ENCODE data around the gene PLEKHB2. TPM values are rescaled to one million over a fixed set of nuclear protein-coding genes. Genes with fewer than 3 reads are reported as not detected.
"Not testable (repeated sequence)": the region's sequence is repeated elsewhere in the genome, so short reads cannot be mapped to it uniquely, and the experiment has no call there.

PLEKHB2 gene
- total RNA-seq, 1 experiment from 2014 or later, result 55.9 TPM

- Histone ChIP-seq H2BK15ac (ENCODE audit: low read depth, low read length) (no peak overlapping the region), H3K4me2 (ENCODE audit: insufficient read depth, insufficient read length, low read length) (no peak overlapping the region), H3K18ac (ENCODE audit: insufficient read length, low read depth, low read length) (no peak overlapping the region), H2BK12ac (ENCODE audit: insufficient read length, low read depth, low read length) (no peak overlapping the region), H2AFZ (ENCODE audit: low read length) (no peak overlapping the region), H3K14ac (ENCODE audit: insufficient read depth, low read length) (no peak overlapping the region), H3K23ac (ENCODE audit: insufficient read length, low read depth, low read length) (no peak overlapping the region), H4K5ac (ENCODE audit: insufficient read length, low read depth, low read length) (no peak overlapping the region), H3K27me3 (ENCODE audit: insufficient read depth, low read length) (no peaks in the 10 kb centered on the region), H2AK5ac (ENCODE audit: insufficient read length, low read length) (no peak overlapping the region), H3K4ac (ENCODE audit: low read depth, low read length) (no peak overlapping the region), H4K8ac (replicated peaks; ENCODE audit: insufficient read length, low read depth, low read length) (no peak overlapping the region), H3K56ac (ENCODE audit: insufficient read length, low read depth, low read length) (no peak overlapping the region), H3K79me1 (ENCODE audit: insufficient read depth, low read depth, low read length, poor library complexity, severe bottlenecking) (no peaks in the 10 kb centered on the region), H4K20me1 (ENCODE audit: control insufficient read depth, insufficient read depth, insufficient read length) (no peaks in the 10 kb centered on the region), H3T11ph (ENCODE audit: low read length) (no peak overlapping the region), H4K91ac (ENCODE audit: insufficient read length, low read depth, low read length) (no peak overlapping the region), H3K23me2 (ENCODE audit: insufficient read length, low read depth, low read length, poor library complexity, severe bottlenecking) (no peaks in the 10 kb centered on the region), H3K9me3 (ENCODE audit: control insufficient read depth, low read depth, low read length) (no peaks in the 10 kb centered on the region), H2BK120ac (ENCODE audit: low read depth, low read length, poor library complexity, severe bottlenecking) (no peak overlapping the region), H3K9ac (ENCODE audit: extremely low read depth, insufficient read length, low read length) (no peak overlapping the region), H3K79me2 (ENCODE audit: insufficient read depth, low read length) (no peaks in the 10 kb centered on the region), H3K4me1 (ENCODE audit: insufficient read depth, low read length) (no peaks in the 10 kb centered on the region), H2BK20ac (ENCODE audit: low read depth, low read length, poor library complexity, severe bottlenecking) (no peak overlapping the region), H3K27ac (ENCODE audit: insufficient read length, low read depth, low read length) (no peak overlapping the region), H2BK5ac (ENCODE audit: insufficient read length, low read length) (no peak overlapping the region)
- Mint-ChIP-seq H3K36me3 (ENCODE audit: insufficient read depth in 1 of 3, low read depth in 3 of 3) (no peaks in the 10 kb centered on the region; a peak in 1 of 7 replicates), H3K27me3 (ENCODE audit: low read depth) (no peaks in the 10 kb centered on the region), H3K4me1 (no peaks in the 10 kb centered on the region), H3K9me3 (no peaks in the 10 kb centered on the region), H3K27ac (no peak overlapping the region), H3K4me3 (no peak overlapping the region)
- no peak for TF ChIP-seq CTCF (conservative IDR thresholded peaks at IDR 0.05)
- DNase-seq, result no peak
- WGBS (ENCODE audit: extremely low coverage, insufficient read length, low lambda C conversion rate), result no CpG with 5 or more reads among the region's 5 CpGs
Observed at GRCh38 chr2:131168538-131168937, 63.4 kb downstream of the PLEKHB2 start.

GRCh38 chr2:131178050-131178449, 72.9 kb downstream of the PLEKHB2 start:
- not testable (repeated sequence) for H3T11ph ChIP-seq (ENCODE audit: low read length); H2BK5ac ChIP-seq (ENCODE audit: insufficient read length, low read length)

More at GRCh38 chr2:131178050-131178449, 72.9 kb downstream of the PLEKHB2 start:
- H3K4me3 Mint-ChIP-seq; H4K20me1 ChIP-seq (ENCODE audit: control insufficient read depth, insufficient read depth, insufficient read length); H3K36me3 Mint-ChIP-seq (ENCODE audit: insufficient read depth in 1 of 3, low read depth in 3 of 3); H2BK120ac ChIP-seq (ENCODE audit: low read depth, low read length, poor library complexity, severe bottlenecking); H2BK20ac ChIP-seq (ENCODE audit: low read depth, low read length, poor library complexity, severe bottlenecking); DNase-seq; H3K23me2 ChIP-seq (ENCODE audit: insufficient read length, low read depth, low read length, poor library complexity, severe bottlenecking); H2BK12ac ChIP-seq (ENCODE audit: insufficient read length, low read depth, low read length); H2BK15ac ChIP-seq (ENCODE audit: low read depth, low read length); H3K4me1 Mint-ChIP-seq; H3K27ac Mint-ChIP-seq; H4K8ac ChIP-seq (replicated peaks; ENCODE audit: insufficient read length, low read depth, low read length); H3K9ac ChIP-seq (ENCODE audit: extremely low read depth, insufficient read length, low read length); H3K4ac ChIP-seq (ENCODE audit: low read depth, low read length); H3K27me3 ChIP-seq (ENCODE audit: insufficient read depth, low read length); H3K4me1 ChIP-seq (ENCODE audit: insufficient read depth, low read length); H3K79me2 ChIP-seq (ENCODE audit: insufficient read depth, low read length); H2AFZ ChIP-seq (ENCODE audit: low read length); H3K4me2 ChIP-seq (ENCODE audit: insufficient read depth, insufficient read length, low read length); H3K9me3 ChIP-seq (ENCODE audit: control insufficient read depth, low read depth, low read length); H3K23ac ChIP-seq (ENCODE audit: insufficient read length, low read depth, low read length); H2AK5ac ChIP-seq (ENCODE audit: insufficient read length, low read length); H3K27ac ChIP-seq (ENCODE audit: insufficient read length, low read depth, low read length); H3K14ac ChIP-seq (ENCODE audit: insufficient read depth, low read length); H4K91ac ChIP-seq (ENCODE audit: insufficient read length, low read depth, low read length); H3K18ac ChIP-seq (ENCODE audit: insufficient read length, low read depth, low read length); H3K56ac ChIP-seq (ENCODE audit: insufficient read length, low read depth, low read length); H3K79me1 ChIP-seq (ENCODE audit: insufficient read depth, low read depth, low read length, poor library complexity, severe bottlenecking); H3K9me3 Mint-ChIP-seq; H4K5ac ChIP-seq (ENCODE audit: insufficient read length, low read depth, low read length): not testable (repeated sequence)
- WGBS (ENCODE audit: extremely low coverage, insufficient read length, low lambda C conversion rate), result no CpG with 5 or more reads among the region's 10 CpGs
- H3K27me3 Mint-ChIP-seq (ENCODE audit: low read depth), result peaks cover 15% of the 10 kb centered on the region
